ENCODE results near the gene IL33.

The IL33 gene

DNA sequence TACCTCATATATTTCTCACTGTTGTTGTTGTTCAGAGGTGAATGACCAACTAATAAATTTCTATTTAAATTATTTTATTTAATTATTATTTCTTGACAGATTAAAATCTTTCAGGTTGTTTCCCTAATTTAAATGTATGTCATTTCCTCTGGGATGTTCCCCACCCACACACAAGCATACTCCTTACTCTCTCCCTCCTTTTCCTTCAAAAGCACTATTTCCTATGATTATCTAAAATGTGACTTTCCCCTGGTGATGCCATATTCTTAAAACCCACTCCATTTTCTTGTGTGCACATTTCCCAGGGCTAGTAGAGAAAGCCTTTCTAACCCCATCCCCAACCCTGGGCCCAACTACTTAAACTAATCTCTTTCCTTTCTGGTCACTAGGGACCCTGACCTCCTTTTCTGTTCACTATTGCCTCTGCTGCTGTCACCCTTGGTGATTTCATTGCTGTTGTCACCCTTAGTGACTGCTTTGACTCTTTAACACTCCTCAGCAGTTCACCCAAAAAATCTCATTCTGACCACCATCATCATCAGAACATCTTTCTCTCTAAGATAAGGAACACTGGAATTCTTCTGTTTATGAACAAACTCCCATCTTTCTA lies 16.8 kb downstream of the IL33 start:
- Histone ChIP-seq H3K27ac (no peak overlapping the region), H3K4me1 (peaks cover 0 to 32% (median 5%) of the 10 kb centered on the region in 4 donors), H3K4me3 (no peak overlapping the region), H3K36me3 (no peaks in the 10 kb centered on the region), H3K27me3 (no peaks in the 10 kb centered on the region), H3K9me3 (no peaks in the 10 kb centered on the region)
- TF ChIP-seq, protein P1, sequence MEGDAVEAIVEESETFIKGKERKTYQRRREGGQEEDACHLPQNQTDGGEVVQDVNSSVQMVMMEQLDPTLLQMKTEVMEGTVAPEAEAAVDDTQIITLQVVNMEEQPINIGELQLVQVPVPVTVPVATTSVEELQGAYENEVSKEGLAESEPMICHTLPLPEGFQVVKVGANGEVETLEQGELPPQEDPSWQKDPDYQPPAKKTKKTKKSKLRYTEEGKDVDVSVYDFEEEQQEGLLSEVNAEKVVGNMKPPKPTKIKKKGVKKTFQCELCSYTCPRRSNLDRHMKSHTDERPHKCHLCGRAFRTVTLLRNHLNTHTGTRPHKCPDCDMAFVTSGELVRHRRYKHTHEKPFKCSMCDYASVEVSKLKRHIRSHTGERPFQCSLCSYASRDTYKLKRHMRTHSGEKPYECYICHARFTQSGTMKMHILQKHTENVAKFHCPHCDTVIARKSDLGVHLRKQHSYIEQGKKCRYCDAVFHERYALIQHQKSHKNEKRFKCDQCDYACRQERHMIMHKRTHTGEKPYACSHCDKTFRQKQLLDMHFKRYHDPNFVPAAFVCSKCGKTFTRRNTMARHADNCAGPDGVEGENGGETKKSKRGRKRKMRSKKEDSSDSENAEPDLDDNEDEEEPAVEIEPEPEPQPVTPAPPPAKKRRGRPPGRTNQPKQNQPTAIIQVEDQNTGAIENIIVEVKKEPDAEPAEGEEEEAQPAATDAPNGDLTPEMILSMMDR (IDR thresholded peaks at IDR 0.05), result no peak
- intact Hi-C loops (cut with DNase I; ENCODE audit: low total_unique reads), result no loop called here
- DNase-seq, result no peak

DNA sequence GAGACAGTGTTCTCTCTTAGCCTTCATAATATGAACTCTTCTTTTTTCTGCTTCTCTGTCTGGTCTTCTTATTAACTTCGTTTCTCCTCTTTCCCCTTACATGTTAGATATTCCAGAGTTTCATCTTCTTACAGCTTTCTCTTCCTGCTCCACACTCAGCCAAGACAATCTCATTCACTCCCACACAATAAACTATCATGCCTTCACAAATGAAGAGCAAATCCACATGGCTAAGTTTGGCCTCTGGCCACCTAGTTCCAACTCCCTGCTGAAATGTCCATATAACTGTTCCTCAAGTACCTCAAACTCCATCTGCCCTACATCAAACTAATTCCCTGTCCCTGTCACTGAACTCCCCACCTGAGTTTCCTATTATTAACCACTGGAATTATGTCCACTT lies 18.4 kb downstream of the IL33 start:
- H3K36me3 ChIP-seq, result no peaks in the 10 kb centered on the region
- intact Hi-C loops (cut with DNase I; ENCODE audit: low total_unique reads), result no loop called here
- H3K4me3 ChIP-seq, result no peak overlapping the region
- H3K27ac ChIP-seq, result no peak overlapping the region
- H3K4me1 ChIP-seq, result peaks cover 0 to 19% (median 3%) of the 10 kb centered on the region in 4 donors
- H3K27me3 ChIP-seq, result no peaks in the 10 kb centered on the region
- no peaks in the 10 kb centered on the region for H3K9me3 ChIP-seq
- no peak for DNase-seq
- TF ChIP-seq, protein P1 (IDR thresholded peaks at IDR 0.05), result no peak

DNA sequence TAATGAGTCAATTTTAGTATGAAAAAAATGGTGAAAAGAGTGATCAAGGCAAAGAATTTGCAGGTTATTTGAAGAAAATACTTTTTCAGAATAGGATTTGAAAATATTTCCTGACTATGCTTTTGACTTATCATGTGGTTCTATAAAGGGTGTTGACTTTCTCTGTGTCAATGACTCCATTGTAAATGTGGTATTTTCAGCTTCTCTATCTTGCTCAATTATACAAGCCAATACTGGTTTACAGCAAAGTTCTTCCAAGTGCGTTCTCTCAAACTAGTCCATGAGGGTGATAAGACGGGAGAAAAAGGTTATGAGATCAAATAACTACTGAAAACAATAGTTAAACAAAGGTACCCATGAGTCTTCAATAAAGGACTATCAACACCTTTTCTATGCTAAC lies 21.7 kb downstream of the IL33 start:
- Histone ChIP-seq H3K27ac (no peak overlapping the region), H3K9me3 (no peaks in the 10 kb centered on the region), H3K4me3 (no peak overlapping the region), H3K36me3 (no peaks in the 10 kb centered on the region), H3K27me3 (no peaks in the 10 kb centered on the region), H3K4me1 (peaks cover 0 to 7% (median 0%) of the 10 kb centered on the region in 4 donors)
- no peak for DNase-seq
- TF ChIP-seq, protein P1 (IDR thresholded peaks at IDR 0.05), result no peak
- intact Hi-C loops (cut with DNase I; ENCODE audit: low total_unique reads), result no loop called here

DNA sequence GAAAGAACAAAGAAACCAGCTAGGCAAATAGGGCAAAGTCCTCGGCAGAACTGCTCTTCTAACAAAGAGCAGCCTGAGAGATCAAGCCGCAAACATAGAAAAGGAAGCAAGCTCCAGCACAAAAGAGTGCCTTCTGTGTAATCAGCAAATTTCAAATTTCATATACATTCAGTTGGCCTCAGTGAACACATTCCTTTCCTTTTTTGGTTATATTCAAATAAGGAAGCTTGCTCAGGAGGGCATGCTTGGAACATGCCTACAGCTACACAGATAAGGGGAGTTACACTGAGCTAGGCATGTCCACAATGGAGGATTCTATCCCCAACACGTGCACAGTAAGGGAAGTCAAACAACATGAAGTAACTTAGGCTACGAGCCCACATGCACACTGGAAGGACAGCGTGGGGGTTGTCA lies 23.4 kb downstream of the IL33 start:
- H3K4me3 ChIP-seq, result no peak overlapping the region
- H3K27me3 ChIP-seq, result no peaks in the 10 kb centered on the region
- TF ChIP-seq, protein P1 (IDR thresholded peaks at IDR 0.05), result no peak
- DNase-seq, result no peak
- peaks cover 0 to 8% (median 0%) of the 10 kb centered on the region in 3 donors for H3K36me3 ChIP-seq
- peaks cover 0 to 7% (median 0%) of the 10 kb centered on the region in 4 donors for H3K4me1 ChIP-seq
- H3K27ac ChIP-seq, result no peak overlapping the region
- H3K9me3 ChIP-seq, result no peaks in the 10 kb centered on the region
- intact Hi-C loops (cut with DNase I; ENCODE audit: low total_unique reads), result no loop called here

DNA sequence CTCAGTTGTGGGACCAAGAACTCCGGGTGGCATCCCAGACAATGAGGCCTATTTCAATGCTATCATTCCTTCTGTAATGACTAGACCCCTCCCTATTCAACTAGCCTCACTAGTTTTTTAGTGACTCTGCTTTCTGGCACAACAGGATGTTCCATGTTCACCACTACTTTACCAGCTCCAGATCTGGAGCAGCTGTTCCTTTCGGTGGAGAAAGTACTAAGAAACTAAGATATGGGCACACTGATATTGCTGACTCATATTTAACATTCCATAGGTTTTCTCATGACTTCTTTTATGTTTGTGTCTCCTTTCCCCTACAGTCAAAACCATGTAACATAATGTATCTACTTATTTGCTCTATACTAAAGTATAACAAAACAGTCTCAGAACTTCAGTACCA lies 24.1 kb downstream of the IL33 start:
- Histone ChIP-seq H3K27me3 (no peaks in the 10 kb centered on the region), H3K4me1 (peaks cover 0 to 7% (median 0%) of the 10 kb centered on the region in 4 donors), H3K4me3 (no peak overlapping the region), H3K36me3 (peaks cover 0 to 8% (median 0%) of the 10 kb centered on the region in 3 donors), H3K27ac (no peak overlapping the region), H3K9me3 (no peaks in the 10 kb centered on the region)
- TF ChIP-seq, protein P1 (IDR thresholded peaks at IDR 0.05), result no peak
- no peak for DNase-seq
- intact Hi-C loops (cut with DNase I; ENCODE audit: low total_unique reads), result no loop called here
